Natural killer cell (primary cell): ENCODE data around the gene COL6A2. TPM values are rescaled to one million over a fixed set of nuclear protein-coding genes. Genes with fewer than 3 reads are reported as not detected.

Experiments
- ATAC-seq, 3 donors: fragments of 150-1000 bp in 2 of 3; fragments of 200-7000 bp in 1 of 3; cut with Tn5 transposase; 1 replicate in 1 of 3; 2 replicates in 2 of 3; pipeline ENCODE4 v1.10.0; 2021; ENCODE audit warnings: mild to moderate bottlenecking in 2 of 3, moderate library complexity in 2 of 3
- DNase-seq, 2 donors: peaks; one replicate each; pipeline versions ENCODE4 v3.0.0 to v3.0.0-alpha.2; 2013 to 2021; ENCODE audit warnings: mixed read lengths in 1 of 2
- H3K27ac ChIP-seq: one replicate; pipeline ENCODE4 v1.5.1; 2013; ENCODE audit warnings: mild to moderate bottlenecking, low read length
- H3K27me3 ChIP-seq: one replicate; pipeline ENCODE4 v1.6.1; 2013; ENCODE audit warnings: low read length; ENCODE audit not compliant: control insufficient read depth, insufficient read depth
- H3K36me3 ChIP-seq: one replicate; pipeline ENCODE4 v1.6.1; 2013; ENCODE audit warnings: low read length; ENCODE audit not compliant: control insufficient read depth, insufficient read depth
- H3K4me1 ChIP-seq: one replicate; pipeline ENCODE4 v1.6.1; 2013; ENCODE audit warnings: low read length; ENCODE audit not compliant: control insufficient read depth, insufficient read depth
- H3K4me3 ChIP-seq: one replicate; pipeline ENCODE4 v1.5.1; 2013; ENCODE audit warnings: low read length
- H3K9me3 ChIP-seq: one replicate; pipeline ENCODE4 v1.6.1; 2013; ENCODE audit warnings: low read length; ENCODE audit not compliant: control insufficient read depth, insufficient read depth
- H3K27ac Mint-ChIP-seq, 2 donors: one replicate each; pipeline ENCODE4 v1.8.0; 2022; ENCODE audit warnings: mild to moderate bottlenecking in 2 of 2, mixed read lengths in 2 of 2, moderate library complexity in 1 of 2
- H3K27me3 Mint-ChIP-seq, 2 donors: one replicate each; pipeline ENCODE4 v1.8.0; 2022; ENCODE audit warnings: low read depth in 2 of 2, mixed read lengths in 2 of 2
- H3K36me3 Mint-ChIP-seq: one replicate; pipeline ENCODE4 v1.8.0; 2022; ENCODE audit warnings: mixed read lengths
- H3K4me1 Mint-ChIP-seq, 2 donors: one replicate each; pipeline ENCODE4 v1.8.0; 2022; ENCODE audit warnings: mixed read lengths in 2 of 2
- H3K4me3 Mint-ChIP-seq: one replicate; pipeline ENCODE4 v1.8.0; 2022; ENCODE audit warnings: mild to moderate bottlenecking, moderate library complexity, mixed read lengths
- H3K9me3 Mint-ChIP-seq, 2 donors: one replicate each; pipeline ENCODE4 v1.8.0; 2022; ENCODE audit warnings: mixed read lengths in 2 of 2
- WGBS: methylation state at CpG from one replicate; pipeline ENCODE4 v1.1.7; 2013; ENCODE audit warnings: missing lambda C conversion rate; ENCODE audit not compliant: insufficient coverage; 5-methylcytosine and 5-hydroxymethylcytosine counted together
- intact Hi-C: fragments of 100-400 bp; cut with micrococcal nuclease; formaldehyde crosslinking; loops from one replicate; pipeline ENCODE4 v1.14.2; 2022
- total RNA-seq, 4 donors: library from RNA; stranded (reverse); fragments of 120-200 nt in 1 of 4; gene quantifications; one replicate each; pipeline versions ENCODE4 v1.2.3 to v1.2.4, GENCODE V29; 2013 to 2022
- TF ChIP-seq, protein P1 (sequence below): fragments of 200-600 bp; IDR thresholded peaks from one replicate; pipeline ENCODE4 v1.8.0; 2022; ENCODE audit warnings: antibody characterized with exemption

The COL6A2 gene
- total RNA-seq, 3 donors from 2014 or later (not counting 1 experiment from before 2014, with no cell fraction given), result 93.9 to 110 (median 97.2) TPM

DNA sequence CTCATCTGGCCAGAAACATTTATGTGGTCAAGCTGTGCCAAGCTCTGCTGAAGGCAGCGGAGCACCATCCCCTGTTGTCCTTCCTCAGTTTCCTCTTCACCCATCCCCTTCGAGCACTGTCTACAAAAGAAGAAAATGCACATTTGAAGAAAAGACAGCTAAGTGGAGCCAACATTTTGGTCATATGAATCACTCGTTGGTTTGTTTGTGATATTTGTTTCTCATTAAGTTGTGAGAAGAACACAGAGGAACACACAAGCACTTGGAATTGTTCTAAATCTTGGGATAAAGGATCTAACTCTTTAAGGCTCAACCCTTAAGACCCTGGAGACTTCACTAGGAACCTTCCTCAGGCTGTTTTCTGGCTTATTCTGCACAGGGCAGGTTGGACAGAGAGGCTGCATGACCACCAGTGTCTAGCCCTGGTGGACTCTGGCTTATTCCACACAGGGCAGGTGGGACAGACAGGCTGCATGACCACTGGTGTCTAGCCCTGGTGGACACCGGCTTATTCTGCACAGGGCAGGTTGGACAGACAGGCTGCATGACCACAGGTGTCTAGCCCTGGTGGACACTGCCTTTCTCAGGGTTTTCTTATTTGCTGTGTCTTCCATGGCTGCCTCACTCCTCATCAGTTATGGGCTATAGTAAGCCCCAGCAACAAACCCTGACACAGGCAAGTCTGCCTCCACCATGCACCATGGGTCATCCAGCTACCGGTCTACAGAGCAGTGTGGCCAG lies 35.3 kb upstream of the COL6A2 start:
- no peaks in the 10 kb centered on the region for H3K9me3 Mint-ChIP-seq
- no peaks in the 10 kb centered on the region for H3K36me3 Mint-ChIP-seq
- peaks cover 10 to 18% of the 10 kb centered on the region in 2 donors for H3K4me1 Mint-ChIP-seq
- no peak overlapping the region for H3K27ac Mint-ChIP-seq
- peaks cover 12% of the 10 kb centered on the region for H3K27me3 ChIP-seq
- H3K4me3 Mint-ChIP-seq, result no peak overlapping the region
- peaks cover 13% of the 10 kb centered on the region for H3K4me1 ChIP-seq
- DNase-seq, result no peak
- H3K36me3 ChIP-seq, result no peaks in the 10 kb centered on the region
- WGBS, result 95% methylated on average over 4 of the region's 5 CpGs
- H3K4me3 ChIP-seq, result no peak overlapping the region
- H3K9me3 ChIP-seq, result peaks cover 16% of the 10 kb centered on the region
- H3K27me3 Mint-ChIP-seq, result peaks cover 33 to 36% of the 10 kb centered on the region in 2 donors
- intact Hi-C loops, result no loop called here
- TF ChIP-seq, protein P1, sequence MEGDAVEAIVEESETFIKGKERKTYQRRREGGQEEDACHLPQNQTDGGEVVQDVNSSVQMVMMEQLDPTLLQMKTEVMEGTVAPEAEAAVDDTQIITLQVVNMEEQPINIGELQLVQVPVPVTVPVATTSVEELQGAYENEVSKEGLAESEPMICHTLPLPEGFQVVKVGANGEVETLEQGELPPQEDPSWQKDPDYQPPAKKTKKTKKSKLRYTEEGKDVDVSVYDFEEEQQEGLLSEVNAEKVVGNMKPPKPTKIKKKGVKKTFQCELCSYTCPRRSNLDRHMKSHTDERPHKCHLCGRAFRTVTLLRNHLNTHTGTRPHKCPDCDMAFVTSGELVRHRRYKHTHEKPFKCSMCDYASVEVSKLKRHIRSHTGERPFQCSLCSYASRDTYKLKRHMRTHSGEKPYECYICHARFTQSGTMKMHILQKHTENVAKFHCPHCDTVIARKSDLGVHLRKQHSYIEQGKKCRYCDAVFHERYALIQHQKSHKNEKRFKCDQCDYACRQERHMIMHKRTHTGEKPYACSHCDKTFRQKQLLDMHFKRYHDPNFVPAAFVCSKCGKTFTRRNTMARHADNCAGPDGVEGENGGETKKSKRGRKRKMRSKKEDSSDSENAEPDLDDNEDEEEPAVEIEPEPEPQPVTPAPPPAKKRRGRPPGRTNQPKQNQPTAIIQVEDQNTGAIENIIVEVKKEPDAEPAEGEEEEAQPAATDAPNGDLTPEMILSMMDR, result no peak
- ATAC-seq, result no peak
- H3K27ac ChIP-seq, result no peak overlapping the region

DNA sequence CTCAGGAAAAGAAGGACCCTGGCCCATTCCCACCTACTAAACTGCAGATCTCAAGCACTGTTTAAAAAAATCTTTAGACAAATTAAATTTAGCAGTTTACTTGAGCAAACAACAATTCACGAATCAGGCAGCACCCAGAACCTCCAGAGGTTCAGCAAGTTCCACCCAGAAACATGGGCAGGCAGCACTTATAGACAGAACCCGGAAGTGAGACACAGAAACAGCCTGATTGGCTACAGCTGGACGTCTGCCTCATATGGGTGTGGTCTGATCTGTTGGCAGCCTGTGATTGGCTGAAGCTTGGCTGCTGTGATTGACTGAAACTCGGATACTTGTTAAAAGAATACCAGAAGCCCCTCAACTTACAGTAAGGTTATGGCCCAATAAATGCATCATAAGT lies 34.7 kb upstream of the COL6A2 start:
- 90% methylated on average over 3 of the region's 4 CpGs for WGBS
- intact Hi-C loops, result no loop called here
- DNase-seq (no peak), ATAC-seq (no peak)
- H3K9me3 Mint-ChIP-seq, result no peaks in the 10 kb centered on the region
- H3K4me3 ChIP-seq, result no peak overlapping the region
- no peak overlapping the region for H3K27ac ChIP-seq
- H3K9me3 ChIP-seq, result peaks cover 16% of the 10 kb centered on the region
- no peaks in the 10 kb centered on the region for H3K36me3 ChIP-seq
- no peaks in the 10 kb centered on the region for H3K36me3 Mint-ChIP-seq
- H3K4me1 ChIP-seq, result peaks cover 7% of the 10 kb centered on the region
- peaks cover 5 to 13% of the 10 kb centered on the region in 2 donors for H3K4me1 Mint-ChIP-seq
- no peak overlapping the region for H3K27ac Mint-ChIP-seq
- peaks cover 33 to 35% of the 10 kb centered on the region in 2 donors for H3K27me3 Mint-ChIP-seq
- TF ChIP-seq, protein P1, result no peak
- H3K27me3 ChIP-seq, result peaks cover 12% of the 10 kb centered on the region
- H3K4me3 Mint-ChIP-seq, result no peak overlapping the region

DNA sequence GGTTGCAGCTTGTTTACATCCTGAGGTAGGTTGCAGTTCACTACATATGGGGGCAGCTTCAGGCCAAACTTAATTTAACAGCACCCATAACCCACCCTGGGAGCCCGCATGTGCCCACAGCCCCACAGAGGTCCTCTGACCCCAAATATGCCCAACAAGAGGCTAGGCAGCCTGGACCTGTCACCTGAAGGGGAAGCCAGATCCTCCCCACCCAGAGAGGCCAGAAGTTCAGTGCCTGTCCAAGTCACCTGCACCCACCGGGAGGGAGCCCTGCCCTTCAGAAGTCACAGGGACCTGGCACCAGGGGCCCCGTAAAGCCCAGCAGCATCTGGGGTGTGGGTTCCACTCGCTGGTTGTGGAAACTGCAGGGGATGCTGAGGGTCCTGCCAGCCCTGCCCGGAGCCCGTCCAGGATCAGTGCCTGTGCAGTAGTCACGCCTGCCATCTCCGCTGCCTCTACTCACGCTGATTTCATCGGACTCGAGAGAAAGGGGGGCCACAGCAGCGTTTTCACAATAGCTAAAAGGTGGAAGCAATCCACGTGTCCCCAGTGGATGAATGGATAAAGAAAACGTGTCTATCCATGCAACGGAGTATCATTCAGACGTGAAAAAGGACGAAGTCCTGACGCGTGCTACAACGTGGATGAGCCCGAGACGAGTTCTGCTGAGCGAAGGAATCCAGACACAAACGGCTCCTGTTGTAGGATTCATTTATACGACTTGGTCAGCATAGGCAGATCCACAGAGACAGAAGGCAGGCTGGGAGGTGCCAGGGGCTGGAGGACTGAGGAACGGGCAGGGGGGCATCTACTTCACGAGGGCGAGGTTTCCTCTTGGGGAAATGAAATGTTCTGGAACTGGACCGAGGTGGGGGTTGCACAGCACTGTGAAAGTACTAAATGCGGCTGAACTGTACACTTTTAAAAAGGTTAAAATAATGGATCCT lies 33.9 kb upstream of the COL6A2 start:
- Mint-ChIP-seq H3K36me3 (no peaks in the 10 kb centered on the region), H3K27me3 (peaks cover 25 to 27% of the 10 kb centered on the region in 2 donors), H3K27ac (no peak overlapping the region), H3K4me3 (no peak overlapping the region), H3K9me3 (no peaks in the 10 kb centered on the region), H3K4me1 (peaks cover 0 to 5% of the 10 kb centered on the region in 2 donors)
- Histone ChIP-seq H3K36me3 (no peaks in the 10 kb centered on the region), H3K9me3 (peaks cover 16% of the 10 kb centered on the region), H3K27ac (no peak overlapping the region), H3K27me3 (peaks cover 12% of the 10 kb centered on the region), H3K4me3 (no peak overlapping the region), H3K4me1 (peaks cover 5% of the 10 kb centered on the region)
- TF ChIP-seq, protein P1, result no peak
- WGBS, result 88% methylated on average over 30 of the region's 30 CpGs
- DNase-seq (no peak), ATAC-seq (no peak)
- intact Hi-C loops, result no loop called here
